NT2/D1 (cell line): Measurements from ENCODE around the gene GPR156.

Experiments
- DNase-seq: peaks from one replicate; pipeline ENCODE4 v3.0.0-alpha.2; 2011; ENCODE audit warnings: low read depth, low spot score
- H3K27me3 ChIP-seq: 2 replicates; pipeline ENCODE4 v1.6.0; 2011; ENCODE audit warnings: mild to moderate bottlenecking; ENCODE audit not compliant: insufficient read length, insufficient read depth
- H3K36me3 ChIP-seq: 2 replicates; pipeline ENCODE4 v1.6.1; 2011; ENCODE audit warnings: mild to moderate bottlenecking, low read length, mixed read lengths; ENCODE audit not compliant: insufficient read depth, insufficient read length
- H3K4me1 ChIP-seq: 2 replicates; pipeline ENCODE4 v1.5.1; 2011; ENCODE audit not compliant: insufficient read depth, insufficient read length
- H3K4me3 ChIP-seq: 2 replicates; pipeline ENCODE4 v1.5.1; 2011; ENCODE audit warnings: low read depth; ENCODE audit not compliant: insufficient read length
- H3K9ac ChIP-seq: 2 replicates; pipeline ENCODE4 v1.6.0; 2011; ENCODE audit warnings: low read depth; ENCODE audit not compliant: insufficient read length
- H3K9me3 ChIP-seq: 2 replicates; pipeline ENCODE4 v1.5.1; 2011; ENCODE audit warnings: mild to moderate bottlenecking, low read length; ENCODE audit not compliant: insufficient read depth
- SUZ12 ChIP-seq: IDR thresholded peaks from 2 replicates; pipeline ENCODE4 v1.6.1; 2011; ENCODE audit not compliant: insufficient read length, insufficient read depth; ENCODE audit errors: extremely low read depth
- YY1 ChIP-seq: IDR thresholded peaks from 2 replicates; pipeline ENCODE4 v1.6.1; 2011; ENCODE audit not compliant: insufficient read length, insufficient read depth
- ZNF274 ChIP-seq: IDR thresholded peaks from 2 replicates; pipeline ENCODE4 v1.6.1; 2011; ENCODE audit warnings: mild to moderate bottlenecking, low read depth, low read length

Gene GPR156

GRCh38 chr3:120168038-120168437 lies 117.0 kb downstream of the GPR156 start:
- Histone ChIP-seq H3K9me3 (no peaks in the 10 kb centered on the region), H3K9ac (no peak overlapping the region), H3K27me3 (no peaks in the 10 kb centered on the region), H3K4me1 (no peaks in the 10 kb centered on the region), H3K4me3 (no peak overlapping the region), H3K36me3 (peaks cover 1% of the 10 kb centered on the region)
- DNase-seq: no peak
- TF ChIP-seq ZNF274 (no peak), SUZ12 (no peak), YY1 (no peak)

- Histone ChIP-seq H3K36me3 (no peaks in the 10 kb centered on the region), H3K27me3 (no peaks in the 10 kb centered on the region), H3K9ac (no peak overlapping the region), H3K4me1 (no peaks in the 10 kb centered on the region), H3K9me3 (no peaks in the 10 kb centered on the region), H3K4me3 (no peak overlapping the region)
- TF ChIP-seq ZNF274 (no peak), YY1 (no peak), SUZ12 (no peak)
- no peak for DNase-seq
These were observed 117.5 kb downstream of the GPR156 start for GRCh38 chr3:120167488-120167887.

- Histone ChIP-seq H3K4me1 (no peaks in the 10 kb centered on the region), H3K9ac (no peak overlapping the region), H3K9me3 (no peaks in the 10 kb centered on the region), H3K4me3 (no peak overlapping the region), H3K27me3 (no peaks in the 10 kb centered on the region), H3K36me3 (no peaks in the 10 kb centered on the region)
- TF ChIP-seq YY1 (no peak), SUZ12 (no peak), ZNF274 (no peak)
- no peak for DNase-seq
These were observed 121.2 kb downstream of the GPR156 start for GRCh38 chr3:120163816-120164215.

- Histone ChIP-seq H3K27me3 (no peaks in the 10 kb centered on the region), H3K4me3 (no peak overlapping the region), H3K9ac (no peak overlapping the region), H3K4me1 (no peaks in the 10 kb centered on the region), H3K9me3 (no peaks in the 10 kb centered on the region), H3K36me3 (no peaks in the 10 kb centered on the region)
- no peak for TF ChIP-seq SUZ12
- TF ChIP-seq YY1: no peak
- TF ChIP-seq ZNF274: no peak
- DNase-seq: no peak
These were observed 122.0 kb downstream of the GPR156 start for GRCh38 chr3:120163026-120163425.

- Histone ChIP-seq H3K9ac (no peak overlapping the region), H3K27me3 (no peaks in the 10 kb centered on the region), H3K4me3 (no peak overlapping the region), H3K36me3 (no peaks in the 10 kb centered on the region), H3K4me1 (no peaks in the 10 kb centered on the region), H3K9me3 (no peaks in the 10 kb centered on the region)
- DNase-seq: no peak
- TF ChIP-seq YY1 (no peak), SUZ12 (no peak), ZNF274 (no peak)
These were observed 122.6 kb downstream of the GPR156 start for GRCh38 chr3:120162400-120162799.

GRCh38 chr3:120161902-120162301 lies 123.1 kb downstream of the GPR156 start:
- no peak overlapping the region for H3K9ac ChIP-seq
- no peaks in the 10 kb centered on the region for H3K36me3 ChIP-seq
- H3K4me1 ChIP-seq: no peaks in the 10 kb centered on the region
- no peak for DNase-seq
- TF ChIP-seq ZNF274 (no peak), SUZ12 (no peak), YY1 (no peak)
- H3K4me3 ChIP-seq: no peak overlapping the region
- no peaks in the 10 kb centered on the region for H3K27me3 ChIP-seq
- no peaks in the 10 kb centered on the region for H3K9me3 ChIP-seq

- H3K4me1 ChIP-seq: no peaks in the 10 kb centered on the region
- no peak for DNase-seq
- no peak overlapping the region for H3K9ac ChIP-seq
- no peaks in the 10 kb centered on the region for H3K27me3 ChIP-seq
- TF ChIP-seq ZNF274 (no peak), YY1 (no peak)
- no peaks in the 10 kb centered on the region for H3K36me3 ChIP-seq
- H3K4me3 ChIP-seq: no peak overlapping the region
- peaks cover 11% of the 10 kb centered on the region; the same call in 1 of the 2 replicates for H3K9me3 ChIP-seq
These were observed 125.0 kb downstream of the GPR156 start for GRCh38 chr3:120160050-120160449.

- no peaks in the 10 kb centered on the region for H3K4me1 ChIP-seq
- no peak for DNase-seq
- H3K36me3 ChIP-seq: no peaks in the 10 kb centered on the region
- no peak overlapping the region for H3K4me3 ChIP-seq
- TF ChIP-seq YY1: no peak
- no peak for TF ChIP-seq ZNF274
- TF ChIP-seq SUZ12: no peak
- H3K9me3 ChIP-seq: peaks cover 24% of the 10 kb centered on the region
- H3K9ac ChIP-seq: no peak overlapping the region
- H3K27me3 ChIP-seq: no peaks in the 10 kb centered on the region
These were observed 127.3 kb downstream of the GPR156 start for GRCh38 chr3:120157681-120158080.
